B cell (primary cell): ENCODE measurements around the gene MAST2.

Experiments used
- EZH2 ChIP-seq: IDR thresholded peaks from 2 replicates; pipeline ENCODE4 v1.6.1; 2012; ENCODE audit warnings: borderline replicate concordance, low read depth, mild to moderate bottlenecking, moderate library complexity, low read length; ENCODE audit not compliant: insufficient read depth, poor library complexity, severe bottlenecking
- TF ChIP-seq, protein P1 (sequence below): fragments of 200-600 bp; IDR thresholded peaks from one replicate; pipeline ENCODE4 v1.8.0; 2022; ENCODE audit warnings: antibody characterized with exemption, mild to moderate bottlenecking

- TF ChIP-seq EZH2, result no peak
- TF ChIP-seq, protein P1, sequence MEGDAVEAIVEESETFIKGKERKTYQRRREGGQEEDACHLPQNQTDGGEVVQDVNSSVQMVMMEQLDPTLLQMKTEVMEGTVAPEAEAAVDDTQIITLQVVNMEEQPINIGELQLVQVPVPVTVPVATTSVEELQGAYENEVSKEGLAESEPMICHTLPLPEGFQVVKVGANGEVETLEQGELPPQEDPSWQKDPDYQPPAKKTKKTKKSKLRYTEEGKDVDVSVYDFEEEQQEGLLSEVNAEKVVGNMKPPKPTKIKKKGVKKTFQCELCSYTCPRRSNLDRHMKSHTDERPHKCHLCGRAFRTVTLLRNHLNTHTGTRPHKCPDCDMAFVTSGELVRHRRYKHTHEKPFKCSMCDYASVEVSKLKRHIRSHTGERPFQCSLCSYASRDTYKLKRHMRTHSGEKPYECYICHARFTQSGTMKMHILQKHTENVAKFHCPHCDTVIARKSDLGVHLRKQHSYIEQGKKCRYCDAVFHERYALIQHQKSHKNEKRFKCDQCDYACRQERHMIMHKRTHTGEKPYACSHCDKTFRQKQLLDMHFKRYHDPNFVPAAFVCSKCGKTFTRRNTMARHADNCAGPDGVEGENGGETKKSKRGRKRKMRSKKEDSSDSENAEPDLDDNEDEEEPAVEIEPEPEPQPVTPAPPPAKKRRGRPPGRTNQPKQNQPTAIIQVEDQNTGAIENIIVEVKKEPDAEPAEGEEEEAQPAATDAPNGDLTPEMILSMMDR, result no peak
Measured at GRCh38 chr1:45892068-45892785, 88.8 kb downstream of the MAST2 start.
